Measurements from ENCODE around the gene TMC3.

DNA sequence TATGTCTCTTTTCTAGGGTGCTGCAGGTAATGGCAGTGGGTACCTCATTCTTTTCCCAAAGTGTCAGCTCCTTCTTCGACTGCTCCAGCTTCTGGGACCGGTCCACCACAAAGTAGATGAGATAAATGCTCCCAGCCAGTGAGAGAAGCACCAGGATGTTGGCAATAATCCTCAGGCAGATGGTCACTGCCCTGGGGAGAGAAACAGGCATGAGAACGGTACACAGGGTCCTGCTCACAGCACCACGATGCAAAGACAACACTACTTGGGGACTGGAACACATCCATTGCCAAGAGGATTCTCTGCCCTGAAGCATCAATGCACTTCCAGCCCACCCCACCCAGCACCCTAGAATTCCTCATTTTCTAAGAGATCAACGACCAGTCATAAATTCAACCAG lies 22.4 kb downstream of the TMC3 start:
- TF ChIP-seq EP300 (IDR thresholded peaks at IDR 0.05; ENCODE audit: borderline replicate concordance in 1 of 2, low read depth in 1 of 2, low read length in 1 of 2) (no peak), NRF1 (IDR thresholded peaks at IDR 0.05; ENCODE audit: low read depth, low read length) (no peak), YY1 (IDR thresholded peaks at IDR 0.05; ENCODE audit: low read depth) (no peak), RXRA (IDR thresholded peaks at IDR 0.05; ENCODE audit: borderline replicate concordance, low read depth) (no peak), GABPA (IDR thresholded peaks at IDR 0.05; ENCODE audit: low read depth) (no peak), SMC3 (IDR thresholded peaks at IDR 0.05; ENCODE audit: low read depth, low read length) (no peak), RAD21 (IDR thresholded peaks at IDR 0.05; ENCODE audit: low read length) (no peak)
- TF ChIP-seq, protein P1, sequence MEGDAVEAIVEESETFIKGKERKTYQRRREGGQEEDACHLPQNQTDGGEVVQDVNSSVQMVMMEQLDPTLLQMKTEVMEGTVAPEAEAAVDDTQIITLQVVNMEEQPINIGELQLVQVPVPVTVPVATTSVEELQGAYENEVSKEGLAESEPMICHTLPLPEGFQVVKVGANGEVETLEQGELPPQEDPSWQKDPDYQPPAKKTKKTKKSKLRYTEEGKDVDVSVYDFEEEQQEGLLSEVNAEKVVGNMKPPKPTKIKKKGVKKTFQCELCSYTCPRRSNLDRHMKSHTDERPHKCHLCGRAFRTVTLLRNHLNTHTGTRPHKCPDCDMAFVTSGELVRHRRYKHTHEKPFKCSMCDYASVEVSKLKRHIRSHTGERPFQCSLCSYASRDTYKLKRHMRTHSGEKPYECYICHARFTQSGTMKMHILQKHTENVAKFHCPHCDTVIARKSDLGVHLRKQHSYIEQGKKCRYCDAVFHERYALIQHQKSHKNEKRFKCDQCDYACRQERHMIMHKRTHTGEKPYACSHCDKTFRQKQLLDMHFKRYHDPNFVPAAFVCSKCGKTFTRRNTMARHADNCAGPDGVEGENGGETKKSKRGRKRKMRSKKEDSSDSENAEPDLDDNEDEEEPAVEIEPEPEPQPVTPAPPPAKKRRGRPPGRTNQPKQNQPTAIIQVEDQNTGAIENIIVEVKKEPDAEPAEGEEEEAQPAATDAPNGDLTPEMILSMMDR (IDR thresholded peaks at IDR 0.05) = no peak
- TF ChIP-seq, protein P2, sequence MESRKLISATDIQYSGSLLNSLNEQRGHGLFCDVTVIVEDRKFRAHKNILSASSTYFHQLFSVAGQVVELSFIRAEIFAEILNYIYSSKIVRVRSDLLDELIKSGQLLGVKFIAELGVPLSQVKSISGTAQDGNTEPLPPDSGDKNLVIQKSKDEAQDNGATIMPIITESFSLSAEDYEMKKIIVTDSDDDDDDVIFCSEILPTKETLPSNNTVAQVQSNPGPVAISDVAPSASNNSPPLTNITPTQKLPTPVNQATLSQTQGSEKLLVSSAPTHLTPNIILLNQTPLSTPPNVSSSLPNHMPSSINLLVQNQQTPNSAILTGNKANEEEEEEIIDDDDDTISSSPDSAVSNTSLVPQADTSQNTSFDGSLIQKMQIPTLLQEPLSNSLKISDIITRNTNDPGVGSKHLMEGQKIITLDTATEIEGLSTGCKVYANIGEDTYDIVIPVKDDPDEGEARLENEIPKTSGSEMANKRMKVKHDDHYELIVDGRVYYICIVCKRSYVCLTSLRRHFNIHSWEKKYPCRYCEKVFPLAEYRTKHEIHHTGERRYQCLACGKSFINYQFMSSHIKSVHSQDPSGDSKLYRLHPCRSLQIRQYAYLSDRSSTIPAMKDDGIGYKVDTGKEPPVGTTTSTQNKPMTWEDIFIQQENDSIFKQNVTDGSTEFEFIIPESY (IDR thresholded peaks at IDR 0.05; ENCODE audit: borderline replicate concordance, low read depth) = no peak
- TF ChIP-seq, protein P3, sequence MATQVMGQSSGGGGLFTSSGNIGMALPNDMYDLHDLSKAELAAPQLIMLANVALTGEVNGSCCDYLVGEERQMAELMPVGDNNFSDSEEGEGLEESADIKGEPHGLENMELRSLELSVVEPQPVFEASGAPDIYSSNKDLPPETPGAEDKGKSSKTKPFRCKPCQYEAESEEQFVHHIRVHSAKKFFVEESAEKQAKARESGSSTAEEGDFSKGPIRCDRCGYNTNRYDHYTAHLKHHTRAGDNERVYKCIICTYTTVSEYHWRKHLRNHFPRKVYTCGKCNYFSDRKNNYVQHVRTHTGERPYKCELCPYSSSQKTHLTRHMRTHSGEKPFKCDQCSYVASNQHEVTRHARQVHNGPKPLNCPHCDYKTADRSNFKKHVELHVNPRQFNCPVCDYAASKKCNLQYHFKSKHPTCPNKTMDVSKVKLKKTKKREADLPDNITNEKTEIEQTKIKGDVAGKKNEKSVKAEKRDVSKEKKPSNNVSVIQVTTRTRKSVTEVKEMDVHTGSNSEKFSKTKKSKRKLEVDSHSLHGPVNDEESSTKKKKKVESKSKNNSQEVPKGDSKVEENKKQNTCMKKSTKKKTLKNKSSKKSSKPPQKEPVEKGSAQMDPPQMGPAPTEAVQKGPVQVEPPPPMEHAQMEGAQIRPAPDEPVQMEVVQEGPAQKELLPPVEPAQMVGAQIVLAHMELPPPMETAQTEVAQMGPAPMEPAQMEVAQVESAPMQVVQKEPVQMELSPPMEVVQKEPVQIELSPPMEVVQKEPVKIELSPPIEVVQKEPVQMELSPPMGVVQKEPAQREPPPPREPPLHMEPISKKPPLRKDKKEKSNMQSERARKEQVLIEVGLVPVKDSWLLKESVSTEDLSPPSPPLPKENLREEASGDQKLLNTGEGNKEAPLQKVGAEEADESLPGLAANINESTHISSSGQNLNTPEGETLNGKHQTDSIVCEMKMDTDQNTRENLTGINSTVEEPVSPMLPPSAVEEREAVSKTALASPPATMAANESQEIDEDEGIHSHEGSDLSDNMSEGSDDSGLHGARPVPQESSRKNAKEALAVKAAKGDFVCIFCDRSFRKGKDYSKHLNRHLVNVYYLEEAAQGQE (IDR thresholded peaks at IDR 0.05; ENCODE audit: low read depth, low read length) = no peak
